ENCODE data around the gene C1orf167.

The C1orf167 gene

GRCh38 chr1:11783556-11783955 lies 21.6 kb downstream of the C1orf167 start:
- no peaks in the 10 kb centered on the region for H3K9me3 ChIP-seq (ENCODE audit: insufficient read depth, low read length)
- no peaks in the 10 kb centered on the region for H3K79me2 ChIP-seq (ENCODE audit: insufficient read depth, low read length)
- H3K9me2 ChIP-seq (replicated peaks; ENCODE audit: insufficient read depth, low read length) = no peaks in the 10 kb centered on the region
- H3F3A ChIP-seq (ENCODE audit: insufficient read depth) = no peaks in the 10 kb centered on the region
- no peaks in the 10 kb centered on the region for H4K20me1 ChIP-seq (ENCODE audit: low read depth, low read length)
- no peak overlapping the region for H3K4me2 ChIP-seq (ENCODE audit: low read depth, low read length, poor library complexity, severe bottlenecking)
- no peak for TF ChIP-seq EZH2phosphoT487 (conservative IDR thresholded peaks at IDR 0.05; ENCODE audit: low read length)
- TF ChIP-seq, protein P1, sequence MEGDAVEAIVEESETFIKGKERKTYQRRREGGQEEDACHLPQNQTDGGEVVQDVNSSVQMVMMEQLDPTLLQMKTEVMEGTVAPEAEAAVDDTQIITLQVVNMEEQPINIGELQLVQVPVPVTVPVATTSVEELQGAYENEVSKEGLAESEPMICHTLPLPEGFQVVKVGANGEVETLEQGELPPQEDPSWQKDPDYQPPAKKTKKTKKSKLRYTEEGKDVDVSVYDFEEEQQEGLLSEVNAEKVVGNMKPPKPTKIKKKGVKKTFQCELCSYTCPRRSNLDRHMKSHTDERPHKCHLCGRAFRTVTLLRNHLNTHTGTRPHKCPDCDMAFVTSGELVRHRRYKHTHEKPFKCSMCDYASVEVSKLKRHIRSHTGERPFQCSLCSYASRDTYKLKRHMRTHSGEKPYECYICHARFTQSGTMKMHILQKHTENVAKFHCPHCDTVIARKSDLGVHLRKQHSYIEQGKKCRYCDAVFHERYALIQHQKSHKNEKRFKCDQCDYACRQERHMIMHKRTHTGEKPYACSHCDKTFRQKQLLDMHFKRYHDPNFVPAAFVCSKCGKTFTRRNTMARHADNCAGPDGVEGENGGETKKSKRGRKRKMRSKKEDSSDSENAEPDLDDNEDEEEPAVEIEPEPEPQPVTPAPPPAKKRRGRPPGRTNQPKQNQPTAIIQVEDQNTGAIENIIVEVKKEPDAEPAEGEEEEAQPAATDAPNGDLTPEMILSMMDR (IDR thresholded peaks at IDR 0.05; ENCODE audit: insufficient read depth, low read length, poor library complexity, severe bottlenecking) = no peak
- H3K36me3 ChIP-seq (ENCODE audit: low read length) = no peaks in the 10 kb centered on the region
- H3K27me3 ChIP-seq (ENCODE audit: low read length) = no peaks in the 10 kb centered on the region
- H3K9ac ChIP-seq (ENCODE audit: low read length) = no peak overlapping the region
- no peak overlapping the region for H2AFZ ChIP-seq (ENCODE audit: low read depth, low read length, severe bottlenecking)
- no peak overlapping the region for H3K4me3 ChIP-seq (ENCODE audit: insufficient read depth, low read length, poor library complexity, severe bottlenecking)
- no peak overlapping the region for H3K27ac ChIP-seq (ENCODE audit: low read depth, low read length)

DNA sequence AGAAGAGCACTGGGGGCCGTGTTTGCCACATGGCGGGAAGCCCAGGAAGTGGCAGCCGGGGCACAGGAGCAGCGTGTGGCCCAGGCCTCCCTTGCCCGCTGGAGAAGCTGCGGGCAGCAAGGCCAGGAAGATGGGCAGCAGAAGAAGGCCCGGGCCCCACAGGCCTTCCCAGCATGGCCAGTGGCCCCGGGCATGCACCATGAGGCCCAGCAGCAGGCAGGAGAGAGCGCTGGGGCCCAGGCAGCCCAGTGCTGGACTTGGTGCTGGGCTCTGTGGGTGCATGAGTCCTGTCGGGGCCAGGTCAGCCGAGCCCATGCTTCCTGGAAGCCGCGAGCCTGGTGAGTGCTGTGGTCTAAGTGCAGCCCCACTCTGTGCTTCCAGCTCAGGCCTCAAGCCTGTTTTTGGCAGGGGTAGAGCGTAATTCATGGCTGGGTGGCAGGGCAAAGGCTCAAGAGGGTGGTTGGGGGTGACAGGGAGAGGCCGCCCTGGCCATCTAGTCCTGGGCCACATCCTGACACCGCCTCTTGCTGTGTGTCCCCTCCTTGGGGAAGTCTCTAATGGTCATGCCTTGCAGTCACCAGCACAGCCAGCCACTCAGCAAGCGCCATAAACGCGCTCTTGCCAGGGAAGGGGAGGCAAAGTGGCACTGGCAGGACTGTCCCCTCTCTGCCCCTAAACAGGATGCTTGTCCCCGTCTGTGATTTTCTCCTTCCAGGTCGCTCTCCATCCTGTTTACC lies 22.4 kb downstream of the C1orf167 start:
- H3K9me2 ChIP-seq (replicated peaks; ENCODE audit: insufficient read depth, low read length) = no peaks in the 10 kb centered on the region
- TF ChIP-seq, protein P1 (IDR thresholded peaks at IDR 0.05; ENCODE audit: insufficient read depth, low read length, poor library complexity, severe bottlenecking) = no peak
- TF ChIP-seq EZH2phosphoT487 (conservative IDR thresholded peaks at IDR 0.05; ENCODE audit: low read length) = no peak
- H3K36me3 ChIP-seq (ENCODE audit: low read length) = no peaks in the 10 kb centered on the region
- no peaks in the 10 kb centered on the region for H3K79me2 ChIP-seq (ENCODE audit: insufficient read depth, low read length)
- H3K4me2 ChIP-seq (ENCODE audit: low read depth, low read length, poor library complexity, severe bottlenecking) = no peak overlapping the region
- H3K9ac ChIP-seq (ENCODE audit: low read length) = no peak overlapping the region
- no peaks in the 10 kb centered on the region for H4K20me1 ChIP-seq (ENCODE audit: low read depth, low read length)
- H3K27me3 ChIP-seq (ENCODE audit: low read length) = no peaks in the 10 kb centered on the region
- H3K27ac ChIP-seq (ENCODE audit: low read depth, low read length) = no peak overlapping the region
- H3K4me3 ChIP-seq (ENCODE audit: insufficient read depth, low read length, poor library complexity, severe bottlenecking) = no peak overlapping the region
- no peak overlapping the region for H2AFZ ChIP-seq (ENCODE audit: low read depth, low read length, severe bottlenecking)
- no peaks in the 10 kb centered on the region for H3F3A ChIP-seq (ENCODE audit: insufficient read depth)
- H3K9me3 ChIP-seq (ENCODE audit: insufficient read depth, low read length) = no peaks in the 10 kb centered on the region

DNA sequence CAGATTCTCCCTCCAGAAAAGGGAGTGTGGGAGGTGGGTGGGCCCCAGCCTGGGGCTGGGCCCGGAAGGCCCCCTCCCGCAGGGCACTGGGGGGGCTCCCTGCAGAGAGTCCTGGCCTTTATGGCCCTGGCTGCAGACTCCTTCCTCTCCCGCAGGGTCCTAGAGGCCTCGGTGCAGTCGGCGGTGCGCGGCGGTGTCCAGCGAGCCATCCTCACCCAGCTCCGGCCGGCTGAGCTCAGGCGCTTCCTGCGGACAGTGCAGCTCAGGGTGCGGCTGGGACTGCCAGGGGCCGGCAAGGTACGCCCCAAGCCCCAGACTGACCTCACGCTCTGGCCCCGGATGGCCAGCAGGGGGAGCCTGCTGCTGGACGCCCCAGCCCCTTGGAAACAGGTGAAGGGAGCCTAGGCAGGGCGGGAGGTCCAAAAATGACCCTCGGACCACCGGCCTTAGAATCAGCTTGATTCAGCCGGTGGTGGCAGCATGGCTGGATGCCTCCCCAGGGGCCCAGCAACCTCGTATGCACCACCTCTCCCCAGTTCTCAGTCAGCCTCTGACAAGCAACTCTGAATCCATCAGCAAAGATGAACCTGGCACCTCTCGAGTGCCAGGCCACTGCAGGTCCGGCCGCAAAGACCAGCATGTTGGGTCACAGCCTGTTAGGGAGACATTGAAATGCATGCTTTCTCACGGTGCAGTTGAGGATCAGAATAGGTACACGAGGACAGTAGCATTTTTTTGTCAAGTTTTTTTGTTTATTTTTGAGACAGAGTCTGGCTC lies 23.2 kb downstream of the C1orf167 start:
- Histone ChIP-seq H3K36me3 (ENCODE audit: low read length) (no peaks in the 10 kb centered on the region), H3F3A (ENCODE audit: insufficient read depth) (no peaks in the 10 kb centered on the region), H3K9ac (ENCODE audit: low read length) (no peak overlapping the region), H3K27ac (ENCODE audit: low read depth, low read length) (no peak overlapping the region), H4K20me1 (ENCODE audit: low read depth, low read length) (no peaks in the 10 kb centered on the region), H3K9me2 (replicated peaks; ENCODE audit: insufficient read depth, low read length) (no peaks in the 10 kb centered on the region), H3K4me2 (ENCODE audit: low read depth, low read length, poor library complexity, severe bottlenecking) (no peak overlapping the region), H3K79me2 (ENCODE audit: insufficient read depth, low read length) (no peaks in the 10 kb centered on the region), H3K9me3 (ENCODE audit: insufficient read depth, low read length) (no peaks in the 10 kb centered on the region), H2AFZ (ENCODE audit: low read depth, low read length, severe bottlenecking) (no peak overlapping the region), H3K27me3 (ENCODE audit: low read length) (no peaks in the 10 kb centered on the region), H3K4me3 (ENCODE audit: insufficient read depth, low read length, poor library complexity, severe bottlenecking) (no peak overlapping the region)
- TF ChIP-seq, protein P1 (IDR thresholded peaks at IDR 0.05; ENCODE audit: insufficient read depth, low read length, poor library complexity, severe bottlenecking) = peak; percentile 89
- TF ChIP-seq EZH2phosphoT487 (conservative IDR thresholded peaks at IDR 0.05; ENCODE audit: low read length) = no peak
